OCI-LY7 (cell line): ENCODE measurements around the gene PTPRS. TPM values are rescaled to one million over a fixed set of nuclear protein-coding genes. Genes with fewer than 3 reads are reported as not detected.

Experiments used
- BruUV-seq: library from RNA; stranded (reverse); fragments of 400-500 nt; replicated peaks from 2 replicates; lab custom pipeline; 2021; lab: Mats Ljungman, UMichigan
- CTCF ChIA-PET: fragments of 300-600 bp; sonication (Branson Sonifier 250); formaldehyde crosslinking; loops from one replicate; lab custom pipeline; 2022; ENCODE audit warnings: antibody characterized with exemption; ENCODE audit not compliant: unreplicated experiment; lab: Charles Lee
- POLR2A ChIA-PET: fragments of 300-600 bp; sonication (Branson Sonifier 250); formaldehyde crosslinking; loops from one replicate; lab custom pipeline; 2022; ENCODE audit warnings: antibody characterized with exemption; lab: Charles Lee
- DNase-seq: peaks from one replicate; pipeline ENCODE4 v3.0.0-alpha.2; 2015; ENCODE audit warnings: low spot score
- H2AFZ ChIP-seq: fragments of 200-600 bp; sonication (generic), shearing (Covaris generic); 2 replicates; pipeline ENCODE4 v1.6.1; 2014; ENCODE audit warnings: mild to moderate bottlenecking, antibody characterized with exemption, low read length, moderate library complexity
- H3K27ac ChIP-seq: fragments of 200-600 bp; sonication (generic); 2 replicates; pipeline ENCODE4 v1.5.1; 2014; ENCODE audit warnings: mixed run types, low read depth, mild to moderate bottlenecking, moderate library complexity, low read length, inconsistent platforms; ENCODE audit not compliant: poor library complexity, severe bottlenecking
- H3K36me3 ChIP-seq: fragments of 200-600 bp; sonication (generic); 2 replicates; pipeline ENCODE4 v1.6.1; 2014; ENCODE audit warnings: mild to moderate bottlenecking, antibody characterized with exemption, low read length, moderate library complexity, mixed read lengths; ENCODE audit not compliant: insufficient read depth
- H3K4me1 ChIP-seq: fragments of 200-600 bp; sonication (generic); 2 replicates; pipeline ENCODE4 v1.5.1; 2014; ENCODE audit warnings: mild to moderate bottlenecking, low read length; ENCODE audit not compliant: insufficient read depth, poor library complexity, severe bottlenecking
- H3K4me2 ChIP-seq: fragments of 200-600 bp; sonication (generic); 2 replicates; pipeline ENCODE4 v1.6.1; 2014; ENCODE audit warnings: mild to moderate bottlenecking, low read length
- H3K4me3 ChIP-seq: fragments of 200-600 bp; sonication (generic); 2 replicates; pipeline ENCODE4 v1.5.1; 2014; ENCODE audit warnings: mild to moderate bottlenecking, low read depth, low read length; ENCODE audit not compliant: poor library complexity, severe bottlenecking
- H3K79me2 ChIP-seq: fragments of 200-600 bp; sonication (generic); 2 replicates; pipeline ENCODE4 v1.6.1; 2016; ENCODE audit warnings: low read depth, mild to moderate bottlenecking, low read length, moderate library complexity, mixed read lengths; ENCODE audit not compliant: insufficient read depth
- H3K9me2 ChIP-seq: fragments of 200-600 bp; sonication (generic); 2 replicates; pipeline ENCODE4 v1.6.1; 2016; ENCODE audit warnings: mild to moderate bottlenecking, low read length, mixed read lengths; ENCODE audit not compliant: insufficient read depth
- H3K9me3 ChIP-seq: fragments of 200-600 bp; sonication (generic); 2 replicates; pipeline ENCODE4 v1.6.1; 2014; ENCODE audit warnings: mild to moderate bottlenecking, mixed run types, low read length, mixed read lengths
- H4K20me1 ChIP-seq: fragments of 200-600 bp; sonication (generic); 2 replicates; pipeline ENCODE4 v1.6.1; 2014; ENCODE audit warnings: mild to moderate bottlenecking, antibody characterized with exemption, low read length, moderate library complexity, mixed read lengths; ENCODE audit not compliant: insufficient read depth
- CTCF ChIP-seq: fragments of 200-600 bp; sonication (generic); conservative IDR thresholded peaks from 2 replicates; pipeline ENCODE4 v1.5.1; 2014; ENCODE audit warnings: mild to moderate bottlenecking, antibody characterized with exemption, low read length, moderate library complexity, mixed read lengths
- EZH2phosphoT487 ChIP-seq: fragments of 200-600 bp; sonication (generic); IDR thresholded peaks from 2 replicates; pipeline ENCODE4 v1.6.1; 2018; ENCODE audit warnings: low read depth, borderline replicate concordance, mild to moderate bottlenecking, mixed run types, antibody characterized with exemption, low read length, moderate library complexity, mixed read lengths
- intact Hi-C: fragments of 100-400 bp; cut with micrococcal nuclease; formaldehyde crosslinking; loops from one replicate; pipeline ENCODE4 v1.10.0; 2022; ENCODE audit not compliant: unreplicated experiment
- total RNA-seq, 2 experiments: library from RNA; depleted of rRNA in 1 of 2; stranded (reverse); fragments of >200 nt in 1 of 2; shearing (Covaris generic) in 1 of 2; gene quantifications; 2 replicates each; pipeline ENCODE4 v1.2.3, GENCODE V29; 2014 to 2022

Gene PTPRS
- total RNA-seq, 2 experiments from 2014 or later = 48.5 to 88.7 TPM

GRCh38 chr19:5336195-5336965 lies 4.2 kb downstream of the PTPRS start:
- DNase-seq = peak; percentile 48
- H2AFZ ChIP-seq = no peak overlapping the region
- no peak overlapping the region for H3K27ac ChIP-seq
- H3K79me2 ChIP-seq = no peaks in the 10 kb centered on the region
- ChIA-PET POLR2A (no interaction called here), CTCF (no interaction called here)
- H3K9me3 ChIP-seq = no peaks in the 10 kb centered on the region
- H3K4me3 ChIP-seq = peak overlapping the region; percentile 37
- no peaks in the 10 kb centered on the region for H3K9me2 ChIP-seq
- TF ChIP-seq EZH2phosphoT487 = no peak
- no peak for TF ChIP-seq CTCF
- no peaks in the 10 kb centered on the region; the same call in 1 of the 2 replicates for H4K20me1 ChIP-seq
- BruUV-seq = no TSS peak
- peaks cover 39% of the 10 kb centered on the region for H3K4me1 ChIP-seq
- intact Hi-C loops = loop anchor here (5.0 kb wide), 1 partner anchor 59 kb away; no protein-coding TSS in a partner anchor
- peak overlapping the region; percentile 77 for H3K4me2 ChIP-seq
- no peaks in the 10 kb centered on the region for H3K36me3 ChIP-seq

- Histone ChIP-seq H2AFZ (no peak overlapping the region), H4K20me1 (no peaks in the 10 kb centered on the region; the same call in 1 of the 2 replicates), H3K9me3 (no peaks in the 10 kb centered on the region), H3K4me3 (peak overlapping the region; percentile 37), H3K9me2 (no peaks in the 10 kb centered on the region), H3K27ac (no peak overlapping the region), H3K79me2 (no peaks in the 10 kb centered on the region), H3K4me1 (peaks cover 41% of the 10 kb centered on the region), H3K4me2 (peak overlapping the region; percentile 77), H3K36me3 (no peaks in the 10 kb centered on the region)
- no TSS peak for BruUV-seq
- TF ChIP-seq CTCF (peak; percentile 46), EZH2phosphoT487 (no peak)
- CTCF ChIA-PET = no interaction called here
- POLR2A ChIA-PET = no interaction called here
- DNase-seq = no peak
- intact Hi-C loops = loop anchor here (5.0 kb wide), 1 partner anchor 58 kb away; no protein-coding TSS in a partner anchor
These were observed 5.0 kb downstream of the PTPRS start for GRCh38 chr19:5335593-5335992.
